ENCODE data around the gene PPIAL4G. TPM values are rescaled to one million over a fixed set of nuclear protein-coding genes. Genes with fewer than 3 reads are reported as not detected.
"Not testable (repeated sequence)": the region's sequence is repeated elsewhere in the genome, so short reads cannot be mapped to it uniquely, and the experiment has no call there.

PPIAL4G gene
- total RNA-seq = under 1 TPM in 1 of 9 donors, not detected in 8; 0.06 TPM
- polyA plus RNA-seq = under 1 TPM in 1 of 3 donors, not detected in 2; under 0.01 TPM
- long read RNA-seq, donor 1, partial matches to known transcripts = 0 of 1 reads
- long read RNA-seq, donor 1, other reads (novel, unspliced or antisense) = 0 of 1 reads
- long read RNA-seq, donor 2 = 0 reads
- long read RNA-seq, donor 3, partial matches to known transcripts = 0 of 1 reads
- long read RNA-seq, donor 3, other reads (novel, unspliced or antisense) = 0 of 1 reads
- long read RNA-seq, donor 4 = 0 reads
- long read RNA-seq, donor 5 = 0 reads
- long read RNA-seq, donor 6 = 0 reads
- long read RNA-seq, donor 7 = 0 reads
- long read RNA-seq, donor 8 = 0 reads
- long read RNA-seq, donor 9 = 0 reads
- long read RNA-seq, donor 10 = 0 reads

GRCh38 chr1:148483029-148483428 lies at the start of gene PPIAL4G:
PPIAL4G (minus strand) TSS chr1:148483302; CDS start chr1:148483252, 50 bp downstream.
- H3K4me3 ChIP-seq; intact Hi-C loops (cut with DNase I); H3K36me3 ChIP-seq (replicated peaks in 1 of 2); H3K27ac ChIP-seq; H3K27me3 ChIP-seq; H3K9me3 ChIP-seq (replicated peaks in 1 of 3); H3K4me1 ChIP-seq (replicated peaks in 1 of 2); DNase-seq: not testable (repeated sequence)
- WGBS, 4 donors = 86 to 90% (median 88%) methylated on average over 11 to 12 of the region's 12 CpGs

GRCh38 chr1:148532158-148532557 lies 49.1 kb upstream of the PPIAL4G start:
- H3K27ac ChIP-seq; intact Hi-C loops (cut with DNase I); H3K36me3 ChIP-seq (replicated peaks in 1 of 2); DNase-seq; H3K27me3 ChIP-seq; H3K4me3 ChIP-seq; H3K9me3 ChIP-seq (replicated peaks in 1 of 3); H3K4me1 ChIP-seq (replicated peaks in 1 of 2): not testable (repeated sequence)
- WGBS, 4 donors = 83 to 84% methylated on average over 2 of the region's 4 CpGs; no CpG with 5 or more reads in 2 of the 4 donors

GRCh38 chr1:148529101-148529567 lies 46.0 kb upstream of the PPIAL4G start:
- H3K27me3 ChIP-seq; H3K4me1 ChIP-seq (replicated peaks in 1 of 2); H3K36me3 ChIP-seq (replicated peaks in 1 of 2); H3K9me3 ChIP-seq (replicated peaks in 1 of 3); H3K27ac ChIP-seq; intact Hi-C loops (cut with DNase I): not testable (repeated sequence)
- DNase-seq = peak; percentile 21 to 64 (median 45)
- 1 to 6% (median 2%) methylated on average over 8 to 19 of the region's 25 CpGs for WGBS, 4 donors
- peak overlapping the region in 1 of 4 donors; percentile 34 for H3K4me3 ChIP-seq

GRCh38 chr1:148528591-148528990 lies 45.5 kb upstream of the PPIAL4G start:
- peak overlapping the region in 1 of 4 donors; percentile 34 for H3K4me3 ChIP-seq
- not testable (repeated sequence) for H3K27ac ChIP-seq

GRCh38 chr1:148526587-148526986 lies 43.5 kb upstream of the PPIAL4G start:
- H3K4me3 ChIP-seq; H3K9me3 ChIP-seq (replicated peaks in 1 of 3); H3K27me3 ChIP-seq; DNase-seq; H3K27ac ChIP-seq; H3K36me3 ChIP-seq (replicated peaks in 1 of 2); H3K4me1 ChIP-seq (replicated peaks in 1 of 2); intact Hi-C loops (cut with DNase I): not testable (repeated sequence)
- WGBS, 4 donors = 83 to 100% (median 95%) methylated on average over 2 of the region's 2 CpGs

More at GRCh38 chr1:148528591-148528990, 45.5 kb upstream of the PPIAL4G start:
- DNase-seq; H3K4me1 ChIP-seq (replicated peaks in 1 of 2); H3K27me3 ChIP-seq; intact Hi-C loops (cut with DNase I); H3K9me3 ChIP-seq (replicated peaks in 1 of 3); H3K36me3 ChIP-seq (replicated peaks in 1 of 2): not testable (repeated sequence)
- 0 to 2% methylated on average over 3 to 5 of the region's 24 CpGs; no CpG with 5 or more reads in 2 of the 4 donors for WGBS, 4 donors

GRCh38 chr1:148523205-148524144 lies 40.4 kb upstream of the PPIAL4G start:
- H3K4me3 ChIP-seq; H3K4me1 ChIP-seq (replicated peaks in 1 of 2); H3K27ac ChIP-seq; H3K27me3 ChIP-seq; H3K36me3 ChIP-seq (replicated peaks in 1 of 2); DNase-seq; H3K9me3 ChIP-seq (replicated peaks in 1 of 3); intact Hi-C loops (cut with DNase I): not testable (repeated sequence)
- 22 to 59% (median 45%) methylated on average over 9 to 18 of the region's 35 CpGs for WGBS, 4 donors

Data from adrenal gland (tissue), 19 donors.